Measurements from ENCODE around the gene AMBP. TPM values are rescaled to one million over a fixed set of nuclear protein-coding genes. Genes with fewer than 3 reads are reported as not detected.

Gene AMBP
- total and polyA plus RNA-seq, 12 donors: 0.01 TPM; not detected in 11

DNA sequence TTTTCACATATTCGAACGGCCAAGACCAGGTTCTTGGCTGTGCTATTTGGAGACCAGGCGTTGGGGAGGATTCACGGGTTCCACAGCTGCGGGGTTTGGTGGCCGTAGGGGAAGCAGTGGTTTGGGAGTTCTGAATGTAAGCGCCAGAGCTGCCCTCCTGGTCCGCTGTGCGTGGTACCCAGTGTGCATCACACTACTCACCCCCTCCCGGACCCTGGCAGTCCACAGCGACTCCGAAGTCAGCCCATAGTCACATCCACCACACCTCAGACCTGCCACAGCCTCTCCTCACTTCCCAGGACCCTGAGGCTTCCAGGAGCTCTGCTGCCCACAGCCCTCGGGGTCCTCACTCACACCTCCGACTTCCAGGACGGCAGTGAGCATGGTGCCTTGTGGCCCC lies 26.8 kb downstream of the AMBP start:
- DNase-seq (no peak), ATAC-seq (peak in 1 of 8 donors; percentile 33)
- Histone ChIP-seq H3K4me1 (no peaks in the 10 kb centered on the region), H3K4me3 (no peak overlapping the region), H3K27me3 (no peaks in the 10 kb centered on the region), H3K9me3 (no peaks in the 10 kb centered on the region), H3K36me3 (peaks cover 0 to 54% (median 4%) of the 10 kb centered on the region in 9 donors), H3K27ac (no peak overlapping the region)
- TF ChIP-seq, protein P1, sequence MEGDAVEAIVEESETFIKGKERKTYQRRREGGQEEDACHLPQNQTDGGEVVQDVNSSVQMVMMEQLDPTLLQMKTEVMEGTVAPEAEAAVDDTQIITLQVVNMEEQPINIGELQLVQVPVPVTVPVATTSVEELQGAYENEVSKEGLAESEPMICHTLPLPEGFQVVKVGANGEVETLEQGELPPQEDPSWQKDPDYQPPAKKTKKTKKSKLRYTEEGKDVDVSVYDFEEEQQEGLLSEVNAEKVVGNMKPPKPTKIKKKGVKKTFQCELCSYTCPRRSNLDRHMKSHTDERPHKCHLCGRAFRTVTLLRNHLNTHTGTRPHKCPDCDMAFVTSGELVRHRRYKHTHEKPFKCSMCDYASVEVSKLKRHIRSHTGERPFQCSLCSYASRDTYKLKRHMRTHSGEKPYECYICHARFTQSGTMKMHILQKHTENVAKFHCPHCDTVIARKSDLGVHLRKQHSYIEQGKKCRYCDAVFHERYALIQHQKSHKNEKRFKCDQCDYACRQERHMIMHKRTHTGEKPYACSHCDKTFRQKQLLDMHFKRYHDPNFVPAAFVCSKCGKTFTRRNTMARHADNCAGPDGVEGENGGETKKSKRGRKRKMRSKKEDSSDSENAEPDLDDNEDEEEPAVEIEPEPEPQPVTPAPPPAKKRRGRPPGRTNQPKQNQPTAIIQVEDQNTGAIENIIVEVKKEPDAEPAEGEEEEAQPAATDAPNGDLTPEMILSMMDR (IDR thresholded peaks at IDR 0.05): no peak
- WGBS, 2 donors: 96 to 97% methylated on average over 15 of the region's 15 CpGs
- intact Hi-C loops (cut with DNase I): no loop called here

- H3K4me1 ChIP-seq: no peaks in the 10 kb centered on the region
- ATAC-seq (no peak), DNase-seq (no peak)
- intact Hi-C loops (cut with DNase I): no loop called here
- 92 to 94% methylated on average over 6 of the region's 6 CpGs for WGBS, 2 donors
- TF ChIP-seq, protein P1 (IDR thresholded peaks at IDR 0.05): no peak
- H3K27me3 ChIP-seq: no peaks in the 10 kb centered on the region
- no peak overlapping the region for H3K27ac ChIP-seq
- peaks cover 0 to 54% (median 4%) of the 10 kb centered on the region in 9 donors for H3K36me3 ChIP-seq
- H3K4me3 ChIP-seq: no peak overlapping the region
- H3K9me3 ChIP-seq: no peaks in the 10 kb centered on the region
Measured at GRCh38 chr9:114050646-114051045, 27.5 kb downstream of the AMBP start.

- H3K27me3 ChIP-seq: no peaks in the 10 kb centered on the region
- 91 to 93% methylated on average over 11 of the region's 11 CpGs for WGBS, 2 donors
- ATAC-seq (no peak), DNase-seq (no peak)
- H3K9me3 ChIP-seq: peaks cover 0 to 2% (median 0%) of the 10 kb centered on the region in 11 donors
- intact Hi-C loops (cut with DNase I): no loop called here
- no peak overlapping the region for H3K27ac ChIP-seq
- TF ChIP-seq, protein P1 (IDR thresholded peaks at IDR 0.05): no peak
- H3K4me1 ChIP-seq: no peaks in the 10 kb centered on the region
- H3K4me3 ChIP-seq: no peak overlapping the region
- H3K36me3 ChIP-seq: peaks cover 0 to 54% (median 4%) of the 10 kb centered on the region in 9 donors
Measured at GRCh38 chr9:114050226-114050568, 27.9 kb downstream of the AMBP start.

DNA sequence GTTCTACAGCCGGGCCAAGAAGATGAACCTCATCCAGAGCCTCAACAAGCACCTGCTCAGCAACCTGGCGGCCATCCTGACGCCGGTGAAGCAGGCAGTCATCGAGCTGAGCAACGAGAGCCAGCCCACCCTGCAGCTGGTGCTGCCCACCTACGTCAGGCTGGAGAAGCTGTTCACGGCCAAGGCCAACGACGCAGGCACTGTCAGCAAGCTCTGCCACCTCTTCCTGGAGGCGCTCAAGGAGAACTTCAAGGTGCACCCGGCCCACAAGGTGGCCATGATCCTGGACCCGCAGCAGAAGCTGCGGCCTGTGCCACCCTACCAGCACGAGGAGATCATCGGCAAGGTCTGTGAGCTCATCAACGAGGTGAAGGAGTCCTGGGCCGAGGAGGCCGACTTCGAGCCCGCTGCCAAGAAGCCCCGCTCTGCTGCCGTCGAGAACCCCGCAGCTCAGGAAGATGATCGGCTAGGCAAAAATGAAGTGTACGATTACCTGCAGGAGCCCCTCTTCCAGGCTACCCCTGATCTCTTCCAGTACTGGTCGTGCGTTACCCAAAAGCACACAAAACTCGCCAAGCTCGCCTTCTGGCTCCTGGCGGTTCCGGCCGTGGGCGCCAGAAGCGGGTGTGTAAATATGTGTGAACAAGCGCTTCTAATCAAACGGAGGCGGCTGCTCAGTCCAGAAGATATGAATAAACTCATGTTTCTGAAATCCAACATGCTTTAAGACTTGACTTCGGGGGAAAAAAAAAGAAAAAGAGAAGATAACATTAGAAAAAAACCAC lies 28.5 kb downstream of the AMBP start:
- DNase-seq: no peak
- ATAC-seq: no peak
- H3K36me3 ChIP-seq: peaks cover 0 to 54% (median 4%) of the 10 kb centered on the region in 9 donors
- no peak overlapping the region for H3K4me3 ChIP-seq
- intact Hi-C loops (cut with DNase I): no loop called here
- 97% methylated on average over 40 of the region's 40 CpGs for WGBS, 2 donors
- no peak overlapping the region for H3K27ac ChIP-seq
- H3K4me1 ChIP-seq: no peaks in the 10 kb centered on the region
- H3K9me3 ChIP-seq: peaks cover 0 to 6% (median 0%) of the 10 kb centered on the region in 11 donors
- TF ChIP-seq, protein P1 (IDR thresholded peaks at IDR 0.05): no peak
- no peaks in the 10 kb centered on the region for H3K27me3 ChIP-seq
